CD4-positive, CD25-positive, alpha-beta regulatory T cell (primary cell): ENCODE data around the gene PRDX5. TPM values are rescaled to one million over a fixed set of nuclear protein-coding genes. Genes with fewer than 3 reads are reported as not detected.

ENCODE experiments used
- ATAC-seq, 2 donors: fragments of 150-1000 bp; cut with Tn5 transposase; one replicate each; pipeline ENCODE4 v1.10.0; 2021; ENCODE audit warnings: low read depth in 2 of 2, moderate number of reproducible peaks in 2 of 2, moderate library complexity in 1 of 2
- DNase-seq, 3 donors: peaks; one replicate each; pipeline versions ENCODE4 v3.0.0 to v3.0.0-alpha.2; 2012 to 2022; ENCODE audit warnings: mixed read lengths in 1 of 3
- H3K27ac ChIP-seq: one replicate; pipeline ENCODE4 v1.7.0; 2013; ENCODE audit warnings: mild to moderate bottlenecking, low read length; ENCODE audit not compliant: insufficient read depth, poor library complexity, severe bottlenecking
- H3K27me3 ChIP-seq: one replicate; pipeline ENCODE4 v1.7.0; 2013; ENCODE audit warnings: low read length; ENCODE audit not compliant: control insufficient read depth, insufficient read depth
- H3K36me3 ChIP-seq: one replicate; pipeline ENCODE4 v1.7.0; 2013; ENCODE audit warnings: mild to moderate bottlenecking, low read length, moderate library complexity; ENCODE audit not compliant: control insufficient read depth, insufficient read depth
- H3K4me1 ChIP-seq: 2 replicates; pipeline ENCODE4 v1.7.0; 2013; ENCODE audit warnings: mild to moderate bottlenecking, low read length; ENCODE audit not compliant: insufficient read depth, control insufficient read depth, poor library complexity, severe bottlenecking
- H3K4me3 ChIP-seq: one replicate; pipeline ENCODE4 v1.7.0; 2013; ENCODE audit warnings: low read depth, mild to moderate bottlenecking, low read length, moderate library complexity
- H3K9me3 ChIP-seq, 2 experiments: 1 replicate in 1 of 2; 2 replicates in 1 of 2; pipeline ENCODE4 v1.7.0; 2013; ENCODE audit warnings: low read length in 2 of 2, mild to moderate bottlenecking in 1 of 2, moderate library complexity in 1 of 2; ENCODE audit not compliant: control insufficient read depth in 2 of 2
- H3K27ac Mint-ChIP-seq, 3 donors: one replicate each; pipeline ENCODE4 v1.8.0; 2020 to 2022; ENCODE audit warnings: mild to moderate bottlenecking in 3 of 3, mixed read lengths in 3 of 3, moderate library complexity in 2 of 3
- H3K27me3 Mint-ChIP-seq: one replicate; pipeline ENCODE4 v1.8.0; 2022; ENCODE audit warnings: mild to moderate bottlenecking, mixed read lengths
- H3K36me3 Mint-ChIP-seq: one replicate; pipeline ENCODE4 v1.8.0; 2020; ENCODE audit warnings: mixed read lengths
- H3K4me1 Mint-ChIP-seq, 4 donors: one replicate each; pipeline ENCODE4 v1.8.0; 2020 to 2022; ENCODE audit warnings: mixed read lengths in 4 of 4, mild to moderate bottlenecking in 1 of 4
- H3K4me3 Mint-ChIP-seq, 4 donors: one replicate each; pipeline ENCODE4 v1.8.0; 2020 to 2022; ENCODE audit warnings: mild to moderate bottlenecking in 4 of 4, mixed read lengths in 4 of 4, moderate library complexity in 3 of 4
- H3K9me3 Mint-ChIP-seq, 7 donors: one replicate each; pipeline ENCODE4 v1.8.0; 2020 to 2022; ENCODE audit warnings: mixed read lengths in 7 of 7, mild to moderate bottlenecking in 3 of 7, moderate library complexity in 2 of 7
- polyA plus RNA-seq, 4 donors: library from polyadenylated mRNA; unstranded; fragments of 300-500 nt; fragmentation: Illumina TruSeq; gene quantifications; one replicate each; pipeline ENCODE4 v1.2.3, GENCODE V29; 2021
- total RNA-seq: library from RNA; stranded (reverse); gene quantifications from one replicate; pipeline ENCODE4 v1.2.3, GENCODE V29; 2022

PRDX5 gene
- total and polyA plus RNA-seq, 5 donors from 2014 or later = 40.1 to 217 (median 181) TPM

- Mint-ChIP-seq H3K27me3 (no peaks in the 10 kb centered on the region), H3K4me3 (peak overlapping the region in 2 of 4 donors; percentile 68 to 76), H3K36me3 (peaks cover 10% of the 10 kb centered on the region), H3K9me3 (no peaks in the 10 kb centered on the region), H3K27ac (peak overlapping the region in 1 of 3 donors; percentile 69), H3K4me1 (peaks cover 0 to 42% (median 18%) of the 10 kb centered on the region in 4 donors)
- H3K9me3 ChIP-seq = no peaks in the 10 kb centered on the region
- peak overlapping the region; percentile 66 for H3K27ac ChIP-seq
- no peak overlapping the region for H3K4me3 ChIP-seq
- no peaks in the 10 kb centered on the region for H3K27me3 ChIP-seq
- DNase-seq (no peak), ATAC-seq (no peak)
- H3K36me3 ChIP-seq = peaks cover 29% of the 10 kb centered on the region
- peaks cover 28% of the 10 kb centered on the region for H3K4me1 ChIP-seq
Observed at GRCh38 chr11:64358536-64358906, 40.6 kb downstream of the PRDX5 start.

GRCh38 chr11:64358907-64359711, 41.2 kb downstream of the PRDX5 start, which contains the start of gene RPS6KA4:
Gene RPS6KA4 (plus strand): TSS chr11:64359162. CDS start chr11:64359236, 74 bp downstream.
- Histone ChIP-seq H3K4me3 (peak within 1 kb of the TSS; percentile 68), H3K36me3 (peaks cover 31% of the 10 kb centered on the region), H3K9me3 (no peaks in the 10 kb centered on the region), H3K4me1 (peaks cover 28% of the 10 kb centered on the region), H3K27ac (peak within 1 kb of the TSS; percentile 66), H3K27me3 (no peaks in the 10 kb centered on the region)
- DNase-seq (peak; percentile 32 to 66 (median 41)), ATAC-seq (peak; percentile 73 to 74)
- H3K27me3 Mint-ChIP-seq = no peaks in the 10 kb centered on the region
- peaks cover 0 to 42% (median 18%) of the 10 kb centered on the region in 4 donors for H3K4me1 Mint-ChIP-seq
- peak within 1 kb of the TSS; percentile 56 to 96 (median 91) for H3K27ac Mint-ChIP-seq
- H3K4me3 Mint-ChIP-seq = peak within 1 kb of the TSS; percentile 94 to 97 (median 96)
- H3K9me3 Mint-ChIP-seq = no peaks in the 10 kb centered on the region
- peaks cover 13% of the 10 kb centered on the region for H3K36me3 Mint-ChIP-seq

DNA sequence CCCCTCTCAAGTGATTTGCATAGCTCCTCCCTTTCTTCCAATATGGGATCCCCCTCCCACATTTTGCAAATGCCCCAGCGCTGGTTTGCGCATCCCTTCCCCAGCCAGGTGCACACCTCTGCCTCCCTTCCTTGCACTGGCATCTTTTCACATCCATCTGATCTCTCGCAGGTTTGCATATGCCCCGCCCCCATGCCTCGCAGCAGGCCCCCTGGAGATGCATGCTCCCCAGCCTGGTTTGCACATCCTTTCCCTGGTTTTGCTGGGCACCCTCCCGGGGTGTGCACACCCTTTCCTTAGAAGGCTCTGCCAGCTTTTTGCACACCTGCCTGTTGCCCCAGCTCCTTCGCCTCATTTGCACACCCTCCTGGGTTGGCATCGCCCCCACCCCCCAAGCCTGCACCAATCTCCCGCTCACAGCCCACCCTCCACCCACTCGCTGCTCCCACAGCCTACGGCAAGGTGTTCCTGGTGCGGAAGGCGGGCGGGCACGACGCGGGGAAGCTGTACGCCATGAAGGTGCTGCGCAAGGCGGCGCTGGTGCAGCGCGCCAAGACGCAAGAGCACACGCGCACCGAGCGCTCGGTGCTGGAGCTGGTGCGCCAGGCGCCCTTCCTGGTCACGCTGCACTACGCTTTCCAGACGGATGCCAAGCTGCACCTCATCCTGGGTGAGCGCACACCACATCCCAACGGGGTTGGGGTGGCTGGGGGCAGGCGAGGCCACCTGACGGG, 42.0 kb downstream of the PRDX5 start:
- Mint-ChIP-seq H3K4me3 (peak overlapping the region; percentile 94 to 97 (median 96)), H3K9me3 (no peaks in the 10 kb centered on the region), H3K27ac (peak overlapping the region; percentile 56 to 96 (median 91)), H3K4me1 (peaks cover 0 to 42% (median 20%) of the 10 kb centered on the region in 4 donors), H3K27me3 (no peaks in the 10 kb centered on the region), H3K36me3 (peaks cover 17% of the 10 kb centered on the region)
- ATAC-seq (peak; percentile 30 to 38), DNase-seq (peak in 2 of 3 donors; percentile 30 to 68)
- peaks cover 28% of the 10 kb centered on the region for H3K4me1 ChIP-seq
- H3K27ac ChIP-seq = peak overlapping the region; percentile 10
- no peaks in the 10 kb centered on the region for H3K27me3 ChIP-seq
- peak overlapping the region; percentile 68 for H3K4me3 ChIP-seq
- H3K36me3 ChIP-seq = peaks cover 36% of the 10 kb centered on the region
- H3K9me3 ChIP-seq = no peaks in the 10 kb centered on the region

- H3K27ac ChIP-seq = peak overlapping the region; percentile 10
- H3K4me1 ChIP-seq = peaks cover 28% of the 10 kb centered on the region
- H3K4me1 Mint-ChIP-seq = peaks cover 0 to 42% (median 19%) of the 10 kb centered on the region in 4 donors
- peak overlapping the region in 1 of 3 donors; percentile 91 for H3K27ac Mint-ChIP-seq
- no peaks in the 10 kb centered on the region for H3K27me3 Mint-ChIP-seq
- H3K4me3 ChIP-seq = no peak overlapping the region
- H3K27me3 ChIP-seq = no peaks in the 10 kb centered on the region
- H3K4me3 Mint-ChIP-seq = peak overlapping the region; percentile 94 to 97 (median 96)
- H3K9me3 ChIP-seq = no peaks in the 10 kb centered on the region
- peaks cover 17% of the 10 kb centered on the region for H3K36me3 Mint-ChIP-seq
- peaks cover 42% of the 10 kb centered on the region for H3K36me3 ChIP-seq
- H3K9me3 Mint-ChIP-seq = no peaks in the 10 kb centered on the region
- ATAC-seq (no peak), DNase-seq (no peak)
Observed at GRCh38 chr11:64360448-64360921, 42.6 kb downstream of the PRDX5 start.

DNA sequence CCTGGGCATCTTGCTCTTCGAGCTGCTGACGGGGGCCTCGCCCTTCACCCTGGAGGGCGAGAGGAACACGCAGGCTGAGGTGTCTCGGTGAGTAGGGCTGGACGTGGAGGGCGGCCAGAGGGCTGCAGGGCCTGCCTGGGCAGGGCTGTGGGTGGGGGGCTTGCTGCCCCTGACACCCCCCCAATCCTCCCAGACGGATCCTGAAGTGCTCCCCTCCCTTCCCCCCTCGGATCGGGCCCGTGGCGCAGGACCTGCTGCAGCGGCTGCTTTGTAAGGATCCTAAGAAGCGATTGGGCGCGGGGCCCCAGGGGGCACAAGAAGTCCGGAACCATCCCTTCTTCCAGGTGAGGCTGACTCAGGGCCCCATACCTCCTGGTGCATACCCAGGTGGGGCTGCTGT, 43.7 kb downstream of the PRDX5 start:
- Histone ChIP-seq H3K36me3 (peaks cover 53% of the 10 kb centered on the region), H3K9me3 (no peaks in the 10 kb centered on the region), H3K4me1 (peaks cover 28% of the 10 kb centered on the region), H3K27ac (no peak overlapping the region), H3K4me3 (no peak overlapping the region), H3K27me3 (no peaks in the 10 kb centered on the region)
- ATAC-seq (no peak), DNase-seq (no peak)
- peak overlapping the region in 2 of 4 donors; percentile 56 to 83 for H3K4me3 Mint-ChIP-seq
- no peaks in the 10 kb centered on the region for H3K9me3 Mint-ChIP-seq
- H3K36me3 Mint-ChIP-seq = peaks cover 21% of the 10 kb centered on the region
- peaks cover 0 to 38% (median 16%) of the 10 kb centered on the region in 4 donors for H3K4me1 Mint-ChIP-seq
- H3K27ac Mint-ChIP-seq = no peak overlapping the region
- no peaks in the 10 kb centered on the region for H3K27me3 Mint-ChIP-seq

GRCh38 chr11:64362339-64362738, 44.4 kb downstream of the PRDX5 start:
- Histone ChIP-seq H3K27me3 (no peaks in the 10 kb centered on the region), H3K4me3 (no peak overlapping the region), H3K36me3 (peaks cover 57% of the 10 kb centered on the region), H3K4me1 (peaks cover 27% of the 10 kb centered on the region), H3K27ac (no peak overlapping the region), H3K9me3 (no peaks in the 10 kb centered on the region)
- Mint-ChIP-seq H3K9me3 (no peaks in the 10 kb centered on the region), H3K27ac (no peak overlapping the region), H3K36me3 (peaks cover 24% of the 10 kb centered on the region), H3K4me1 (peaks cover 0 to 36% (median 15%) of the 10 kb centered on the region in 4 donors), H3K4me3 (peak overlapping the region in 3 of 4 donors; percentile 56 to 83 (median 61)), H3K27me3 (no peaks in the 10 kb centered on the region)
- DNase-seq = no peak
- no peak for ATAC-seq

DNA sequence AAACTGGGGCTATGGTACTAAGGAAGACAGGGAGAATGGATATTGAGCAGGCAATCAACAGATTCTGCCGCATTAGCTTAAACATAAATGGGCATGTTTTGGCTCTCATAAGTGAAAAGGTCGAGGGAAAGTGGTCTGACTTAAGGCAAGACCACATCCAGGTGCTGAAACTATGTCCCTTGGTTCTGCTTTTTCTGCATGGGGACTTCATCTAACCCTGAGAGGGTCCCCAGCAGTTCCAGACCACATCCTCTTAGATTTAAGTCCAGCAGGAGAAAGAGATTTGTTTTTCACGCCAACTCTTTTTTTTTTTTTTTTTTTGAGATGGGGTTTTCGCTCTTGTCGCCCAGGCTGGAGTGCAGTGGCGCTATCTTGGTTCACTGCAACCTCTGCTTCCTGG, 46.5 kb downstream of the PRDX5 start:
- ATAC-seq (no peak), DNase-seq (no peak)
- no peaks in the 10 kb centered on the region for H3K9me3 ChIP-seq
- Mint-ChIP-seq H3K27me3 (no peaks in the 10 kb centered on the region), H3K36me3 (peaks cover 24% of the 10 kb centered on the region), H3K4me1 (peaks cover 0 to 23% (median 14%) of the 10 kb centered on the region in 4 donors), H3K4me3 (no peak overlapping the region), H3K27ac (no peak overlapping the region), H3K9me3 (no peaks in the 10 kb centered on the region)
- peaks cover 62% of the 10 kb centered on the region for H3K36me3 ChIP-seq
- H3K27ac ChIP-seq = no peak overlapping the region
- H3K27me3 ChIP-seq = no peaks in the 10 kb centered on the region
- no peak overlapping the region for H3K4me3 ChIP-seq
- peaks cover 8% of the 10 kb centered on the region for H3K4me1 ChIP-seq
